NCI-H510A treated with DMSO at 0.1 percent for 48 hours (cell line): Measurements from ENCODE around the gene TUBB4A.

Source experiments
- DNase-seq: peaks from one replicate; lab custom pipeline; 2025; lab: John Stamatoyannopoulos, UW

TUBB4A gene

GRCh38 chr19:6466526-6467248 lies 35.4 kb downstream of the TUBB4A start:
- DNase-seq: no peak

DNA sequence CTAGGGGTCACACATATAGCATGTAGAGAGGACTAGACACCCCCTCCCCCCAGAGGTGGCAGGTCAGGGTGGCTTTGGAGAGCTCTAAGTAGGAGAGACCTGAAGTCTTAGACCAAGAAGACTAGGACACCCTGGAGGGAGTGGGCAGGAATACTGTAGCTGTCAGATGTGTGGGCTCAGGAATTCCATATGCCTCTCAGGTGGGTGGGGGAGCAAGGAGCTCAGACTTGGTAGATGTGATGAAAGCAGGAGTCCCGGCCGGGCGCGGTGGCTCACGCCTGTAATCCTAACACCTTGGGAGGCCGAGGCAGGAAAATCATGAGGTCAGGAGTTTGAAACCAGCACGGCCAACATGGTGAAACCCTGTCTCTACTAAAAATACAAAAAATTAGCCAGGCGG lies 36.4 kb downstream of the TUBB4A start:
- no peak for DNase-seq

DNA sequence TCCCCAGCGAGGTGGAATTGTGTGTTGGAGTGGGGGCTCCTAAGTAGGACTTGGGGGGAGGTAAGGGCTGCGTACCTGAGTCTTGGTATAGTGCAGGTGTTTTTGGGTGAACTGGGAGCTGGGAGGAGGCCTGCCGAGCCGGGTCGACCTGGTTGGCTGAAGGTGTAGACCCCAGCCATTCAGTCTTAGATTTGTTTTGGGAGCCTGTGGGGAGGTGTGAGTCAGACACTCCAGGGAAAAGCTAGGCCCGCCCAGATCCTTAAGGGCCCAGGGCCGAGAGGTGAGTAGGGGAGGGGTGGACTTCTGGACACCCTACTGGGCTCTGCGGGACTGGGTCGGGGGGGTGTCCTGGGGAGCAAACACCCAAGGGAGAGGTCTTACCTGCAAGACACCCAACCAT lies 37.1 kb downstream of the TUBB4A start:
- no peak for DNase-seq

DNA sequence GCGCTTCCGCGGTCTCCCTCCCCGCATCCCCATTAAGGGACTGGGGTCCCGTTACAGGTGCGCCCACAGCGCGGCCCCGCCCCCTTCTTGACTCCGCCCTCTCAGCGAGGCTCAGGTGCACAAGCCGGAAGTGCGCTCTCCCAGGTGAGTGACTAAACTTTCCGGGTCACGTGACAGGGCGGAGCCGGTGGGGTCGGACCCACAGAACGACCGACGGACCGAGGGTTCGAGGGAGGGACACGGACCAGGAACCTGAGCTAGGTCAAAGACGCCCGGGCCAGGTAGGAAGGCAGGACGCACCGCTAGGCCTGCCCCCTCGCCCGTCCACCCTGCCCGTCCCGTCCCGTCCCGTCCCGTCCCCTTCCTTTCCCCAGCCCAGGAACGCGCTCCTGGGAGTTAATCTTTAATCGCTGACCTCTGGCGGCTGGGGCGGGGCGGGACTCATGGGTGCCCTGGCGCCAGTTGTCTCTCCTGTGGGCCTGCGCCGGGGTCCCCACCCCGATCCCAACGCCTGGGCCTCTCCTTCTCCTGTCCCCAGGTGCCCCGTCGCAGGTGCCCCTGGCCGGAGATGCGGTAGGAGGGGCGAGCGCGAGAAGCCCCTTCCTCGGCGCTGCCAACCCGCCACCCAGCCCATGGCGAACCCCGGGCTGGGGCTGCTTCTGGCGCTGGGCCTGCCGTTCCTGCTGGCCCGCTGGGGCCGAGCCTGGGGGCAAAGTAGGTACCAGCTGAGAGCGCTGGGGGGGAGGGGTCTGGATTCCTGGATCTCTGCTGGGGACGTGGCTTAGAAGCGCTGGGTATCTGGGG lies 37.8 kb downstream of the TUBB4A start, which contains the start of gene CRB3:
Gene CRB3 (plus strand): TSS at position 202 of the 804 bp plus-strand sequence. CDS start 431 bp downstream, at position 633.
- peak; percentile 89 for DNase-seq

DNA sequence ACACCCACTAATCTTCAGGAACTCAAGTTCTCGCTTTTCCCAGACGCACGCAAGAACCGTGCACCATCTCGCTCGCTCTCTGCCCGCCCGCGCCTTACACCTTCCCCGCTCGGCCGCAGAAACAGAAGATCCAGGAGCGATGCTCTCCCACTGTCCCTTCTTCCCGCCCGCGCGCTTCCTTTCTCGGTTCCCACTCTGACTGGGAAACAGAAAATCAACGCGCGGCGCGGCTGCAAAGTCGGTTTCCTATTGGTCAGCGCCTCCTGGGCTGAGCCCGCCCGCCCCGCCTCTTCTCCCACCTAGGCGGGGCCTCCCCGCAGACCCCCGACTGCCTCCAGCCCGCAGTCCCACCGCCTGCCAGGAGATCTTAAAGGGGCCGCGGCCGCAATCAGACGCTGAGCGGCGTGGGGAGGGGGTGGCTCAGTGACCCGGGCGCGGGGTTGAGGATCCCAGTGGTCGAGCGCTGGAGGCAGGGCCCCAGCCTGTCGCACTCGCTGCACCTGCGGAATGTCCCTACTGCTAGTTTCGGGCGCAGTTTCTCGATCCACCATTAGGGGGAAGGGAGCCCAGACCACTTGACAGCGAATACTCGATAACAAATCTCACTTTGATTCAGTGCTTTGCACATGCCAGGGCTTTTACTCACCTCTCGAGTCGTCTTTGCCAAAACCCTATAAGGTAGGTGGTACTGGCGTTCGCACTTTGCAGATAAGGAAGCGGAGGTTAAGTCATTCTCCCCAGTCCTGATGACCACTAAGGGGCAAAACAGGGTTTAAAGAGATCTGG lies 41.8 kb downstream of the TUBB4A start:
- peak; percentile 90 for DNase-seq

DNA sequence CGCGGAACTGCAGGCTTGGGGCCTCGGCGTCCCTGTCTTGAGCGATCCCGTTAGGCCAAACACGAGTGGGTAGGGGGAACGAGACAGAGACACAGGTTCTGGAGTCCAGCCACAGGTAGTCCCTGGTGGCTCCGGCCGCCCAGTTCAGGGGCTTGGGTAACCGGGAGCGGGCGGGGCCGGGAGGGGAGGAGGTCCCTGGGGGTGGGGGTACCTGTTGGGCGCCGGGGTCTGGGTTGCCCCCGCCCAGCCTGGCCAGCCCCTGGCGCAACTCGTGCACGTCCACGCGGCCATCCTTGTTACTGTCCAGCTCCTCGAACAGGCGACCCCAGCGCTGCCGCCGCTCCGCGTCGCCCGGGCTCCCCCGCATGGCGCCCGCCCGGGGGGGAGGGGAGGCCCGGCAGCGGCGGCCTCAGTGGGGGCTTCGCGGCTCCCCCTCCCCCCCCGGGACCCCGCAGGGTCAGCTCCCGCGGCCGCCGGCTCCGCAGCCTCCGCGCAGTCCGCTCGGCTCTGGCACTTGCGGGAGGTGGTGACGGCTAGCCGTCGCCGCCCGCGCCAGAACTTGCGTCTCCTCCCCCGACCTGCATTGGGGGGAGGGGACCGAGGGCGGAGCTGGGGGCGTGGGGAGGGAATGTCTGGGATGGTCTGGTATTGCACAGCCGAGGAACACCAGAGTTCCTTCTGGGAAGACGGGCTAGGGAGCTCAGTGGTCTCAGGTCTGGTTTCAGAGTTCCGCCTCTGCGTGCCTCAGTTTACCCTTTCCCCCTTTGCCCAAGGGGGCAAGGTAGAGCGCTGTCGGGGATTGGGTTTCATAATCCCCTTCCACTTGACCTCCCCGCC lies 42.6 kb downstream of the TUBB4A start, which contains the start of gene SLC25A23:
Gene SLC25A23 (minus strand): TSS at position 531 of the 837 bp plus-strand sequence. CDS start 164 bp downstream, at position 367.
- DNase-seq: peak; percentile 59

GRCh38 chr19:6458695-6459261 lies 43.3 kb downstream of the TUBB4A start:
- DNase-seq: no peak

GRCh38 chr19:6457958-6458694 lies 44.0 kb downstream of the TUBB4A start:
- no peak for DNase-seq

- no peak for DNase-seq
Observed at GRCh38 chr19:6455924-6456323, 46.2 kb downstream of the TUBB4A start.

GRCh38 chr19:6453951-6454565 lies 48.1 kb downstream of the TUBB4A start:
- DNase-seq: no peak

- no peak for DNase-seq
Observed at GRCh38 chr19:6452899-6453298, 49.2 kb downstream of the TUBB4A start.

DNA sequence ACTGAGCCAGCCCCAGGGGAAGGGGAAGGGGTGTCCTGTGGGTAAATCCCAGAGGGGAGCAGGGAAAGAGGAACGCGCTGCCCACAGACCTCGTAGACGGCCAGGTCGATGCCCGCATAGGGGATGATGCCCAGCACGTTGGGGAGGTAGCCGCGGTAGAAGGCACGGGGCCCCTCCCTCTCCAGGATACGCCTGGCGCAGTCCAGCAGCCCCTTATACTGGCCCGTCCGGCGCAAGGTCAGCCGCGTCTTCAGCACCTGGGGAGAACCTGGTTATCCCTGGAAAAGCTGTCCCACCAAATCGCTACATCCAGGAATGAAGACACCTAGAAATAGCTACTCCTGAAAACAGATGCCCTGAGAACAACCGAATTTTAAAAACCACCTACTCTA lies 49.9 kb downstream of the TUBB4A start:
- DNase-seq: no peak

DNA sequence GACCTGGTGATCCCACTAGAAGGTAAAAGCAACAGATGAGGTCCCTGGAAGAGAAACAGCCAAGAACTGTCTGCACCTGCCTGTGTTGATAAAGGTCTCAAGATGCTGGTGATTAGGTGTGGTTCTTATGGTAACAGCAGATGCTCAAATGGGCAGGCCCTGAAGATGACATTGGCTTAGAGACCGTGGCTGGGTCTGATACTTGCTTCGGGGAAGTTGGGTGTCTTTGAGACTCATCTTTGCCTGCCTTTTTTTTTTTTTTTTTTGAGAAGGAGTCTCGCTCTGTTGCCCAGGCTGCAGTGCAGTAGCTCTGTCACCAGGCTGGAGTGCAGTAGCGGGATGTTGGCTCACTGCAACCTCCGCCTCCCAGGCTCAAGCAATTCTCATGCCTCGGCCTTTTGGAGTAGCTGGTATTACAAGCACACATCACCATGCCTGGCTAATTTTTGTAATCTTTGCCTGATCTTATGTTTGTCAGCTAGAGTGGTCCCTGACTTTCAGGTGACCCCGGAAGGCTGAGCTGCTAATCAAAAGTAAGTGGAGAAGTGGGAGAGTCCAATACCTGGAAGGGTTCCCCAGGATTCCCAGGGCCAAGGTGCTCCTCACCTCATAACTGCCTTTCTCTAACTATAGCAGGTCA lies 50.4 kb downstream of the TUBB4A start:
- DNase-seq: no peak

GRCh38 chr19:6450166-6450565 lies 51.9 kb downstream of the TUBB4A start:
- no peak for DNase-seq

DNA sequence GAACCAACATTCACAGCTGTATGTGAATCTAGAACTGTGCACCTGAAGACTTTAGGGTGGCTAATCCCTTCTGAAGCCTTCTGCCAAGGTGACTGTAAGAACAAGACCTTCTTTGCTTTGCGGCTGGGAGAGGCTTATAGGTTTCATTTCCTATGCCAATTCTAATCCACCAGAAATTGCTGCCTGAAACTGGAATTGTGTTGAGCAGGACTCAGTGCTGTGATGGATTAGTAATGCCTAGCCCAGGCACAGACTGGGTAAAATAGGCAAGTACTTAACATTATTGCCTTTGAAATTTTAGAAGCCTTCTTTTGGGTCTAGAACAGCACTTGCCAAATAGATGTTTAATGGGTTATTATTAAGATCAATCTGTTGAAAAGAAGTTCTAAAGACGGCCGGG lies 54.1 kb downstream of the TUBB4A start:
- DNase-seq: no peak

GRCh38 chr19:6446452-6446851 lies 55.7 kb downstream of the TUBB4A start:
- DNase-seq: no peak
